GM19025 (cell line): Measurements from ENCODE around the gene PRIMA1.

Source experiments
- ATAC-seq: cut with Tn5 transposase; IDR thresholded peaks from one replicate; pipeline ENCODE4 v1.9.1; 2021; ENCODE audit warnings: mild to moderate bottlenecking, low read depth, moderate library complexity; ENCODE audit not compliant: unreplicated experiment

The PRIMA1 gene

GRCh38 chr14:93715279-93715927, 72.9 kb downstream of the PRIMA1 start:
- ATAC-seq: no peak

- no peak for ATAC-seq
Measured at GRCh38 chr14:93714605-93715004, 73.7 kb downstream of the PRIMA1 start.

- no peak for ATAC-seq
Measured at GRCh38 chr14:93713726-93714405, 74.4 kb downstream of the PRIMA1 start.

DNA sequence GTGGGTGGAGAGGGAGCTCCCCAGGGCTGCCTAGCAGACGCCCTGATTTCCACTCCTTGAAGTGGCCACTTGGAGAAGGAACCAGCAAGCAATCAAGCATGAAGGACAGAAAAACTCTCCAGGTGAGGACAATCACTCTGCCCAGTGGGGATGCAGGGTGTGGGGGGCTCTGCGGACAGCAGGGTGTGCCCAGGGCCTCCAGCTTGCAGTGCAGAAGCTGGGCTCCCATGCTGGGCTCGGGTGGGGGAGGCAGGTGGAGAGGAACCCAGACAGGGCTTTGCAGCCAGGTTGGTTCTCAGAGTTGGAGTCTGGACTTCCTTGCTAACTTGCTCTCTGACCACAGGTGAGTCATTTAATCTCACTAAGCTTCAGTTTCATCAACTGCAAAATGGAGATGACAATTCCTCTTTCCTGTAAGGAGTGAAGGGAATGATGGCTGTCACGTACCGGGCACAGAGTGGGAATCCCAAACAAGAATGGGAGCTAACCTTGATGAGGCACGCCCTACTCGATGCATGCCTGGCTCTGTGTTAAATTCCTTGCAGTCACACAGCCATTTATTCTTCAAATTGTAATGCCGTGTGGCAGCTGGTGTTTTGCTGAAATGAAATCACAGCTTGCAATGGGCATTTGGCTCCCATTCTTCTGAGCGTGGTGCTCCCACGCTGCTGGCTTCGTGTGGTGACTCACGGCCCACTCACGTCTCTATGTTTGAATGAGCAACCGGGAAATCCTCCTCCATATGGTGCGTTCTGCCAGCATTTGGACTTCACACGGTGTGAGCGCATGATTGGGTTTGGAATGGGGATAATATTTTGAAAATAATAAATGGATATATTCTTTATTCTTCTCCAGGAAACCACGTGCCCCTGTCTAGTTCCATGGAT, 75.2 kb downstream of the PRIMA1 start:
- no peak for ATAC-seq

DNA sequence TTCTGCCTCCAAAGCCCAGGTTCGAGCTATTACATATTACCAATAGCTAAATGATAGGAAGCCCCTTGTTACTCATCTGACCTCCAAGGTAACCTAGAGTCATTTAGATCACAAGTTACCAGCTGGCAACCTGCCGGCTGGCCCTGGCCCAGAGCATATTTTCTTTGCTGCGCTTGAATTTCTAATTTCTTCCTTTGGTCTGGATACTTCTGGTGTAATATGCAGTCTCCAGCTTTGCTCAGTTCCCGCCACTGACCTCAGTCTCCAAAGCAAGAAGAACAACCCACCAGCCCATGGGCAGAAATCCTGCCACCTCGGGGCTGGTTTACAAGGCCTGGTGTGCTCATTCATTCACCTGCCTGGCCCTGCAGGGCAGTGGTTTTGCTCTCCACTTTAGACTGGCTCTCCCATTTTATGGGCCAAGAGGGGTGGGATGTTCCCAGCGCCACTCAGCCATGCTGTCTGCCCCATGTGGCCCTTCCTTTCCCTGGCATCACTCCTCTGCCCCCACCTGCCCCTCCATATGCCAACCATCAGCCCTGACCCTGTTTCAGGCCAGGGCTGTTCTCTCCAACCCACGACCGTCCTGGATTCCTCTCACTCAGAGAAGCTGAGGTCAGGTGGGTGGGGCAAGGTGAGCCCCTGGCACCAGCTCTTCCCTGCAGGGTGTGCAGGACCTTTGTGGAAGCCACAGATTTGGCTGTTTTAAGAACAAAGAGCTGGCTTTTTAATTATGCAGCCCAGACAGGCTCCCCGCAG, 76.0 kb downstream of the PRIMA1 start:
- ATAC-seq: no peak

- no peak for ATAC-seq
Measured at GRCh38 chr14:93709249-93709648, 79.0 kb downstream of the PRIMA1 start.

- ATAC-seq: no peak
Measured at GRCh38 chr14:93708800-93709199, 79.5 kb downstream of the PRIMA1 start.

DNA sequence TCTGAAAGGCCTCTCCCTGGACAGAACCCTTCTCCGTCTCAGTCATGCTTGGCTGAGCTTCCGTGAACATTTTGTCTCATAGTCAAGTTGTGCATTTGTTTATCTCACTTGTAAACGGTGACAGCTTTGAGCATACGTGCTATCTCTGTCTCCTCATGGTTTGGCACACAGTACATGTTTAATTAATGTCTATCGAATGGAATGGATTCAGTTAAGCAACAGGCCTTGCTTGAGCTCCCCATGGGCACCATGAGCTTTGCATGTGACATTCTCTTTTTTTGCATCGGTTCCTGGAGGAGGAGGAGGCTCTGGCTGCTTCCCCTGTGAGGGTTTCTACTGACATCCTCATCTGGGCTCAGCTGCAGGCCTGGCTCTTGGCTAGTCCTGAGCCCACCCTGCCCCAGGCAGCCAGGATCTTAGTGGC, 80.0 kb downstream of the PRIMA1 start:
- no peak for ATAC-seq

- ATAC-seq: no peak
Measured at GRCh38 chr14:93707475-93707874, 80.8 kb downstream of the PRIMA1 start.

DNA sequence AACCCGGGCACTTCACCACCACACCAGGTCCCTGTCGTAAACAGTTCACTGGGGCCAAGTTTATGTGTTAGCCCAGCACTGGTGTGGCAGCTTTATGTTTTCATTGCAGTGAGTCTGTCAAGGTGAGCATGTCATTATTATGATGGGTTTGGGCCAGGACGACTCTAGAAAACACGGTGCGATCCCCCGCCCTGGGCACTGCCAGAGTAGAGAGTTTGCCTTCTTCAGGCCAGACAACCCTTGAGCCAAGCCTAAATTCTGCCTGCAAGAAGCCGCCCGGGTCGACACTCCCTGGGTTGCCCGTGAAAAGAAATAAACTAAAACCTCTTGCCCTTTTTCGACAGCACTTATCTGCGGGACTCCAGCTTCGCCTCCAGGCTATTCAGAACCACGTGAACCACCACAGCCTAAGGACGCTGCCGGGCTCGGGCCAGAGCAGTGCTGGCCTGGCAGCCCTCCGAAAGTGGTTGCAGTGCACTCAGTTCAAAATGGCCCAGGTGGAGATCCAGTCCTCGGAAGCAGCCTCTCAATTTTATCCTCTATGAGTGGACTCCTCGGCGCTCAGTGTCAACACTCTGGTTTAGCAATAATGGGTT, 81.8 kb downstream of the PRIMA1 start:
- no peak for ATAC-seq

DNA sequence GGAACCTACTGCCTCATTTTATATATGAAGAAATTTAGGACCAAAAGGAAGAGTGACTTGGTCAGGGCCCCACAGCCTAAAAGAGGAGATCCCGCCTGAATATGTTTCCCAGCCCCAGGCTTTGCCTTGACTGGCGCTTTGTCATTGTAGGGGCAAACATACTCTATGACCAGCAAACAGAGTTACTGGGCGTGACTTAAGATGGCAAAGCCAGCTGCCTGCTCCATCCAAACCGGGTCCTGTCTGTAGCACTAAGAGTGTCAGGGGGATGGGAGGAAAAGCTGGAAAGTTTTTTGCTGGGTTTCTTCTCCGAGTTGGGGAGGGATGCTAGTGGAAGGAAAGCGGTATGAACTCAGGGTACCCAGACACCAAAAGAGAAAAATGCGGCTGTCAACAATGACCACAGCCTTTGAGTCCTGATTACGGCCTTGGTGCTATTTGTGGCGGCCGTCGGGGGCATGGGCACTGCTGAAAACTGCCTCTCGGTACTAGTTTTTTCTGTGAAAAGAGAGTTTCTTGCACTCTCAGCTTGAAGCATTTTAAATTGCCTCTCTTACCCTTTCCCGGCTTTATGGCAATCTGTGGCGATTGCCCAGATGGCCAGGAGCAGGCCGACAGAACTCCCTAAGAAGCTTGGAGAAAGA, 82.7 kb downstream of the PRIMA1 start:
- no peak for ATAC-seq

DNA sequence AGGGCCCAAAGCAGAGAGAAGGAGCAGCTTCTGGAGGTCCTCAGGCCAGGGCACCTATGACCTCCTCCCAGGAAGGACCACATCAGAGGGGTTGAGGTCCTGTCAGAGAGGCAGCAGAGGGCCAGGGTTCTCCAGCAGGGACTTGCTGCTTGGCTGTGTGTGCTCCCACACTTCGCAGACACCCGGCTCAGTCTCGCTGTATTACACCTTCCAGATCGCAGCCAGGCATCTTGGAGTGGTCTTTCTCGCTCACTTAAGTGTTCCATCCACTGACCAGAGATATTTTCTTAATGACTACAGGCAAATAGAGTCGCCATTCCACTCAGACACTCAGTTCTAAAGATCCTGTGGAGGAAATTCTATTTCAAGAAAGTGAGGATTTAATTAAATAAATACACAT, 84.3 kb downstream of the PRIMA1 start:
- ATAC-seq: no peak

GRCh38 chr14:93702946-93703345, 85.3 kb downstream of the PRIMA1 start:
- no peak for ATAC-seq

- no peak for ATAC-seq
Measured at GRCh38 chr14:93701562-93701961, 86.7 kb downstream of the PRIMA1 start.

DNA sequence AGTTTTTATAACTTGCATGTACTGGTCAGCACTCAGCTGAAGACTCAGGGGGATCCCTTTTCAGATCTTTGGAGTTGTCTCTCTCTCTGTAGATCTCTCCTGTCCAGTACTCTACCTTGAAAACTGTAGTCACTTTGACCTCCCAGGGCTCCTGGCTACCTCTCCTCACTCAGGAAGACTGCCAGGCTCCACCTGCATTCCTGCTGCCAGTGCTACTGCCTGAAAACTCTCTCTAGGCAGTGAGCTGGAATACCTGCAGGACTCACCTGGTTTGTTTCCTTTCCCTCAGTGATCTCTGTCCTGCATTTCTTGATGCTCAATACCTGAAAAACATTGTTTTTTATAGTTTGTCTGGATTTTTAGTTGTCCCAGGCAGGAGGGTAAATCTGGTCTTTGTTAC, 87.4 kb downstream of the PRIMA1 start:
- ATAC-seq: no peak

- no peak for ATAC-seq
Measured at GRCh38 chr14:93693914-93694313, 94.4 kb downstream of the PRIMA1 start.

DNA sequence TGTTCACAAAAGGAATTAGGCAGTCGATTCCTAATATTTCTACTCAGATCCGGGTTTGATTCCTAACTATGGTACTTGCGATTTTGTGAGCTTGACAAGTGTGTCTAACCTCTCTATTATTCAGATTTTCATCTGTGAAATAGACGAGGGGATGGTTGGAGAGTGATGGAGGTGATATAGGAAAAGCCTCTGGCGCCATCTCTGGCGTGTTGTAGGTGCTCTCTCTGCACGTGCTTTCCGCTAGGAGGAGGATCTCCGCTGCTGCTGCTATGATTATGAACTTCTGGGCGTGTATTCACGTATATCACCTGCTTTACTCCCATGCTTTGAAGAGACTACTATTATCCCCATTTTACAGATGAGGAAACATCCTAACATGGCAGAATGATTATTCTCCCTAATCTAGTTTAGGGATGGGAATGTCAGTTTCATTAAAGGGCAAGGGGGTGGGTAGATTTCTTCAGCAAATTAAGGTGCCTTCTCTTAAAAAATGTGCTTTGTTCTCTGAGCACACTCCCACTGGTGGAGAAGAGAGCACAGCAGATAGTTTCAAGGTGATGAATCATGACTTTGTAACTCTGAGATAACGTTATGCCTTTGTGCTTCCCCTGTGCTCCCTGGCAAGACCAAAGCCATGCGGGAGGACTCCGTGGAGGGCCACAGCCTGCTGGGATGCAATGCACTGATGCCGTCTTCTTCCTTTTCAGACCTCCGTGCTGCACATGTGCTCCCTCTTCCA, 97.1 kb downstream of the PRIMA1 start:
- no peak for ATAC-seq

GRCh38 chr14:93690146-93690545, 98.1 kb downstream of the PRIMA1 start:
- no peak for ATAC-seq

DNA sequence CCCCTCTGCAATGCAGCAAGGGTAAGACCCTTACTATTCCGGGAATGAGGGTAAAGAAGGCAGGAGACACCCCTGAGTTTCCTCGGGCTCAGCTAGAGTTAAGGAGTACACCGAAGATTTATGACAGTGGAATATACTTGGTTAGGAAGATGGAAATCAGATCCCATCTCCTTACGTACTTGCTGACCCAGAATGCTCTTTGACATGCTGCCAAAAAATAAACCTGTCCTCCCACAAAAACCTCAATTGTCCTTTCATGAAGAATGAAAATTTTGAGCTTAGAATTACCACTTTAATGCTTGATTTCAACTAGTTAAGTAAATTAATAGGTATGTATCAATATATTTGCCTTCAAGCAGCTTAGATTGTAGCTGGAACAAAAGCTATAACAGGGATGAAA, 99.5 kb downstream of the PRIMA1 start:
- no peak for ATAC-seq
